CD4-positive, alpha-beta T cell treated with Interleukin-15 for 4 hours (primary cell): ENCODE data around the gene PCBP3.

Experiments used
- DNase-seq: peaks from one replicate; pipeline ENCODE4 v3.0.0-alpha.2; 2020; ENCODE audit warnings: low spot score

PCBP3 gene

GRCh38 chr21:45930792-45931191 is 287.3 kb downstream of the PCBP3 start:
- no peak for DNase-seq

- no peak for DNase-seq
Measured at GRCh38 chr21:45931397-45931969, 288.0 kb downstream of the PCBP3 start.

GRCh38 chr21:45932922-45933502 is 289.5 kb downstream of the PCBP3 start:
- no peak for DNase-seq

- DNase-seq: no peak
Measured at GRCh38 chr21:45934085-45934484, 290.6 kb downstream of the PCBP3 start.

GRCh38 chr21:45934554-45934953 is 291.0 kb downstream of the PCBP3 start:
- DNase-seq: no peak

GRCh38 chr21:45935628-45936027 is 292.1 kb downstream of the PCBP3 start:
- no peak for DNase-seq

- DNase-seq: no peak
Measured at GRCh38 chr21:45937721-45938452, 294.4 kb downstream of the PCBP3 start.

GRCh38 chr21:45938453-45938755 is 294.9 kb downstream of the PCBP3 start:
- DNase-seq: no peak

- DNase-seq: no peak
Measured at GRCh38 chr21:45938811-45939520, 295.4 kb downstream of the PCBP3 start.

GRCh38 chr21:45939521-45940045 is 296.1 kb downstream of the PCBP3 start:
- no peak for DNase-seq

- no peak for DNase-seq
Measured at GRCh38 chr21:45940091-45940490, 296.6 kb downstream of the PCBP3 start.

GRCh38 chr21:45940621-45941337 is 297.3 kb downstream of the PCBP3 start:
- no peak for DNase-seq

- DNase-seq: no peak
Measured at GRCh38 chr21:45941338-45941710, 297.8 kb downstream of the PCBP3 start.

GRCh38 chr21:45941717-45942546 is 298.4 kb downstream of the PCBP3 start:
- no peak for DNase-seq

- no peak for DNase-seq
Measured at GRCh38 chr21:45942755-45943629, 299.5 kb downstream of the PCBP3 start.

GRCh38 chr21:45943630-45944540 is 300.4 kb downstream of the PCBP3 start:
- DNase-seq: no peak

GRCh38 chr21:45944601-45945000 is 301.1 kb downstream of the PCBP3 start:
- DNase-seq: no peak

- no peak for DNase-seq
Measured at GRCh38 chr21:45945066-45945867, 301.7 kb downstream of the PCBP3 start.

- no peak for DNase-seq
Measured at GRCh38 chr21:45945868-45946210, 302.3 kb downstream of the PCBP3 start.
